ENCODE results near the gene CD164L2. TPM values are rescaled to one million over a fixed set of nuclear protein-coding genes. Genes with fewer than 3 reads are reported as not detected.

The CD164L2 gene
- total and polyA plus RNA-seq, 2 experiments from 2014 or later, result 2.0 to 2.8 TPM

- H3K79me2 ChIP-seq (replicated peaks; ENCODE audit: insufficient read depth), result no peaks in the 10 kb centered on the region
- Mint-ChIP-seq H3K36me3 (ENCODE audit: low read depth) (no peaks in the 10 kb centered on the region), H3K27ac (no peak overlapping the region), H3K27me3 (ENCODE audit: insufficient read depth, low read depth, poor library complexity) (no peaks in the 10 kb centered on the region), H3K4me1 (peaks cover 10% of the 10 kb centered on the region; the same call in 1 of the 3 replicates), H3K9me3 (no peaks in the 10 kb centered on the region), H3K4me3 (no peak overlapping the region)
- 0 out of 2 replicates have a peak overlapping the region, but pooled peaks have one; percentile 18 for H2AFZ ChIP-seq
- no peak for TF ChIP-seq ZNF114 (CRISPR knock-in tag; IDR thresholded peaks at IDR 0.05)
- TF ChIP-seq ETS1 (IDR thresholded peaks at IDR 0.05), result no peak
- TF ChIP-seq CTCF (conservative IDR thresholded peaks at IDR 0.05; ENCODE audit: low read depth in 2 of 2), result peak; percentile 60 to 65
- no peak for TF ChIP-seq ZNF462 (CRISPR knock-in tag; IDR thresholded peaks at IDR 0.05)
- no peak for TF ChIP-seq EZH2 (IDR thresholded peaks at IDR 0.05; ENCODE audit: low read depth, unreplicated experiment)
- no peak for TF ChIP-seq JUNB (IDR thresholded peaks at IDR 0.05; ENCODE audit: unreplicated experiment)
- no peak for TF ChIP-seq NANOG (IDR thresholded peaks at IDR 0.05; ENCODE audit: borderline replicate concordance)
- no peak for TF ChIP-seq REST (IDR thresholded peaks at IDR 0.05; ENCODE audit: unreplicated experiment)
- DNase-seq (ENCODE audit: low spot score) (peak; percentile 82), ATAC-seq (peak; percentile 89)
- no peaks in the 10 kb centered on the region for H4K20me1 ChIP-seq (replicated peaks; ENCODE audit: insufficient read depth)
- H3K9me2 ChIP-seq (ENCODE audit: insufficient read depth), result no peaks in the 10 kb centered on the region
- no peaks in the 10 kb centered on the region for H3K27me3 ChIP-seq (ENCODE audit: insufficient read depth)
- no peak overlapping the region for H3K4me2 ChIP-seq
- no peak overlapping the region for H3K4me3 ChIP-seq
- H3K36me3 ChIP-seq (ENCODE audit: insufficient read depth), result no peaks in the 10 kb centered on the region
- no peak overlapping the region for H3K27ac ChIP-seq (ENCODE audit: low read depth)
- no peaks in the 10 kb centered on the region; the same call in 1 of the 2 replicates for H3K4me1 ChIP-seq (ENCODE audit: insufficient read depth)
- no peaks in the 10 kb centered on the region for H3F3A ChIP-seq (replicated peaks; ENCODE audit: low read depth)
Observed at GRCh38 chr1:27372808-27373690, 10.1 kb downstream of the CD164L2 start.

All from GM23338 (cell line).